Mucosa of rectum (tissue), 2 donors: ENCODE results near the gene GPR156.
"Not testable (repeated sequence)": the region's sequence is repeated elsewhere in the genome, so short reads cannot be mapped to it uniquely, and the experiment has no call there.

Experiments used
- H3K27ac ChIP-seq, 2 donors: one replicate each; pipeline ENCODE4 v1.7.0; 2013; ENCODE audit warnings: inconsistent platforms in 2 of 2, low read depth in 2 of 2, low read length in 2 of 2
- H3K27me3 ChIP-seq, 2 donors: one replicate each; pipeline ENCODE4 v1.7.0; 2013; ENCODE audit warnings: low read length in 2 of 2; ENCODE audit not compliant: control insufficient read depth in 2 of 2, insufficient read depth in 2 of 2
- H3K36me3 ChIP-seq, 2 donors: one replicate each; pipeline ENCODE4 v1.7.0; 2013; ENCODE audit warnings: low read length in 2 of 2; ENCODE audit not compliant: control insufficient read depth in 2 of 2, insufficient read depth in 2 of 2
- H3K4me1 ChIP-seq, 2 donors: one replicate each; pipeline ENCODE4 v1.7.0; 2013; ENCODE audit warnings: low read length in 2 of 2, mild to moderate bottlenecking in 1 of 2; ENCODE audit not compliant: control insufficient read depth in 2 of 2, insufficient read depth in 2 of 2
- H3K4me3 ChIP-seq, 2 donors: one replicate each; pipeline ENCODE4 v1.7.0; 2013; ENCODE audit warnings: low read length in 2 of 2
- H3K9ac ChIP-seq, 2 donors: one replicate each; pipeline ENCODE4 v1.7.0; 2013; ENCODE audit warnings: low read length in 2 of 2, low read depth in 1 of 2, mild to moderate bottlenecking in 1 of 2
- H3K9me3 ChIP-seq, 2 donors: one replicate each; pipeline ENCODE4 v1.7.0; 2013; ENCODE audit warnings: low read length in 2 of 2; ENCODE audit not compliant: control insufficient read depth in 2 of 2
- donor health status: healthy.
- donor health status: Normal muscosa, but diverticular disease.

Gene GPR156

DNA sequence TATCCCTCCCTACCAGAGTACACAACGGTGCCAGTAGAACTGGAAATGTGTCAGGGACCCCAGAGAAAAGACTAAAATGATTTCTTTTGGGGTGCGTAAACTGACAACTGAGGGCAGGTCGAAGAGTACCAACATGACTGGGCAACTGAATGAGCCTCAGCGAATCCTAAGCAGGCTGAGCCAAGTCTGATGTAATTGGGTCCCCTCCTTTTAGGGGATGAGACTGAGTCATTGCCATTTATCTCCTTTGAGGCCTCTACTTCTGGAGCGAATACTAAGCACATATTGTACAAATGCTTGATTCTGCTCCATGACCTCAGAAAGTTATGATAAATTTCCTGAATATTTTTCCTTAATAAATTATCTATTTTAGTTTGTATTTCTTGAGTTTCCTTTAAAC, 17.3 kb upstream of the GPR156 start:
- Histone ChIP-seq H3K9ac (no peak overlapping the region), H3K4me1 (no peaks in the 10 kb centered on the region)

GRCh38 chr3:120300971-120301370, 15.9 kb upstream of the GPR156 start:
- Histone ChIP-seq H3K9me3 (no peaks in the 10 kb centered on the region), H3K4me3 (no peak overlapping the region), H3K27ac (no peak overlapping the region), H3K27me3 (no peaks in the 10 kb centered on the region), H3K9ac (no peak overlapping the region), H3K4me1 (no peaks in the 10 kb centered on the region), H3K36me3 (no peaks in the 10 kb centered on the region)

More for the DNA sequence above, 17.3 kb upstream of the GPR156 start:
- no peaks in the 10 kb centered on the region for H3K36me3 ChIP-seq
- no peak overlapping the region for H3K4me3 ChIP-seq
- H3K27me3 ChIP-seq, result no peaks in the 10 kb centered on the region
- H3K27ac ChIP-seq, result no peak overlapping the region
- no peaks in the 10 kb centered on the region for H3K9me3 ChIP-seq

DNA sequence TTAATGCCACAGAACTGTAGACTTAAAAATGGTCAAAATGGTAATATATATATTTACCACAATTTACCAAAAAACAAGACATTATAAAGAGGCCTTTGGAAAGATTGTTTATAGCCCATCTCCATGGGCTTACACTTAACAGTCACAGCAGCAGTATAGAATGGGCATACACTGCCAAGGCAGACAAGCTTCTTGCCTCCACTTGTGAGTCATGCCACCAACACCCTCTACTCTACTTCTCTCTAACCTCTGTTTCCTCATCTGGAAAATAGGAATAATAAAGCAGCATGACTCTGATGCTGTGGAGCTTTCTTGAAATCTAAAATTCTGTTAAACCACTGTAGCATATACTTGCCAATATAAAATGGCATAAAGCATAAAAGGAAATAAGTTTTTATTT, 14.4 kb upstream of the GPR156 start:
- H3K9me3 ChIP-seq, result no peaks in the 10 kb centered on the region
- no peaks in the 10 kb centered on the region for H3K4me1 ChIP-seq
- H3K27ac ChIP-seq, result no peak overlapping the region
- H3K36me3 ChIP-seq, result no peaks in the 10 kb centered on the region
- no peak overlapping the region for H3K9ac ChIP-seq
- no peaks in the 10 kb centered on the region for H3K27me3 ChIP-seq
- no peak overlapping the region for H3K4me3 ChIP-seq

DNA sequence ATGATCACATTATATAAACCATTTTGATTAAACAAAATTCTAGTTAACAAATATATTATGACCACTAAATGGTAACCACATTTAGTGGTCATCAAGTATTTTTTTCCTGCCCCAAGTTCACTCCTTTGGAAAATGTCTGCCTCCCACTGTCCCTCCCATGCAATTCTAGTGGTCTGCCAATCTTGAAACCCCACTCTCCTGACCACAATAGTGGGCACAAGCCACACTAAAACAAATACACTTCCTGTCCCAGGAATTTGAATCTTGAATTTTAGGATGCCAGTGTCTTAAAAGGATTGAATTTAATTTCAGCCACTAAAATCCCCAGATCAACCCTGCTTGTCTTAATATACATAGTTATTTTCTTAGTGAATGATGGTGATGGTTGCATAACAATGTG, 14.0 kb upstream of the GPR156 start:
- Histone ChIP-seq H3K4me1 (no peaks in the 10 kb centered on the region), H3K9ac (no peak overlapping the region), H3K9me3 (no peaks in the 10 kb centered on the region), H3K27me3 (no peaks in the 10 kb centered on the region), H3K27ac (no peak overlapping the region), H3K36me3 (no peaks in the 10 kb centered on the region), H3K4me3 (no peak overlapping the region)

DNA sequence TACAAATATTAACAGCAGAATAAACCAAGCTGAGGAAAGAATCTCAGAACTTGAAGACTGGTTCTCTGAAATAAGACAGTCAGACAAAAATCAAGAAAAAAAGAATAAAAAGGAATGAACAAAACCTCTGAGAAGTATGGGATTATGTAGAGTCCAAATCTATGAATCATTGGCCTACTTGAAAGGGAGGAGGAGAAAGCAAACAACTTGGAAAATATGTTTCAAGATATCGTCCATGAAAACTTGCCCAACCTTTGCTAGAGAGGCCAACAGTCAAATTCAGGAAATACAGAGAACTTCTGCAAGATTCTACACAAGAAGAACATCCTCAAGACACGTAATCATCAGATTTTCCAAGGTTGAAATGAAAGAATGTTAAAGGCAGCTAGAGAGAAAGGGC, 6.5 kb upstream of the GPR156 start:
- H3K4me3 ChIP-seq, H3K4me1 ChIP-seq, H3K27ac ChIP-seq, H3K9me3 ChIP-seq, H3K36me3 ChIP-seq, H3K9ac ChIP-seq, H3K27me3 ChIP-seq: not testable (repeated sequence)

GRCh38 chr3:120289636-120290035, 4.6 kb upstream of the GPR156 start:
- Histone ChIP-seq H3K4me1 (no peaks in the 10 kb centered on the region), H3K4me3 (no peak overlapping the region), H3K27me3 (peaks cover 3 to 8% of the 10 kb centered on the region in 2 donors), H3K9me3 (peaks cover 0 to 2% of the 10 kb centered on the region in 2 donors), H3K36me3 (no peaks in the 10 kb centered on the region), H3K27ac (no peak overlapping the region), H3K9ac (no peak overlapping the region)

- Histone ChIP-seq H3K4me1 (no peaks in the 10 kb centered on the region), H3K36me3 (no peaks in the 10 kb centered on the region), H3K4me3 (no peak overlapping the region), H3K27me3 (peaks cover 14 to 15% of the 10 kb centered on the region in 2 donors), H3K9me3 (no peaks in the 10 kb centered on the region), H3K27ac (no peak overlapping the region), H3K9ac (no peak overlapping the region)
These were observed 1.4 kb upstream of the GPR156 start for GRCh38 chr3:120286465-120286864.

GRCh38 chr3:120285508-120285841, 453 bp upstream of the GPR156 start:
- Histone ChIP-seq H3K36me3 (no peaks in the 10 kb centered on the region), H3K9ac (no peak overlapping the region), H3K27ac (no peak overlapping the region), H3K9me3 (no peaks in the 10 kb centered on the region), H3K27me3 (peaks cover 14 to 15% of the 10 kb centered on the region in 2 donors), H3K4me3 (peak overlapping the region; percentile 21 to 31), H3K4me1 (no peaks in the 10 kb centered on the region)

GRCh38 chr3:120281261-120281660, 3.8 kb downstream of the GPR156 start:
- Histone ChIP-seq H3K9me3 (no peaks in the 10 kb centered on the region), H3K27ac (no peak overlapping the region), H3K36me3 (no peaks in the 10 kb centered on the region), H3K27me3 (peaks cover 12 to 14% of the 10 kb centered on the region in 2 donors), H3K4me1 (no peaks in the 10 kb centered on the region), H3K9ac (no peak overlapping the region), H3K4me3 (no peak overlapping the region)

- no peak overlapping the region for H3K4me3 ChIP-seq
- H3K27me3 ChIP-seq, result peaks cover 11 to 12% of the 10 kb centered on the region in 2 donors
- no peaks in the 10 kb centered on the region for H3K4me1 ChIP-seq
- no peak overlapping the region for H3K27ac ChIP-seq
- H3K36me3 ChIP-seq, result no peaks in the 10 kb centered on the region
- no peak overlapping the region for H3K9ac ChIP-seq
- H3K9me3 ChIP-seq, result no peaks in the 10 kb centered on the region
These were observed 4.5 kb downstream of the GPR156 start for GRCh38 chr3:120280566-120280965.

- Histone ChIP-seq H3K27me3 (peaks cover 6 to 12% of the 10 kb centered on the region in 2 donors), H3K9ac (no peak overlapping the region), H3K9me3 (no peaks in the 10 kb centered on the region), H3K36me3 (no peaks in the 10 kb centered on the region), H3K4me3 (no peak overlapping the region), H3K27ac (no peak overlapping the region), H3K4me1 (no peaks in the 10 kb centered on the region)
These were observed 5.0 kb downstream of the GPR156 start for GRCh38 chr3:120280026-120280425.
